Stimulated activated CD8-positive, alpha-beta memory T cell treated with anti-CD3 and anti-CD28 coated beads, Interleukin-4, amount 100 ng/mL, for 24 hours (primary cell): Measurements from ENCODE around the gene LYPLAL1.
"Not testable (repeated sequence)": the region's sequence is repeated elsewhere in the genome, so short reads cannot be mapped to it uniquely, and the experiment has no call there.

Source experiments
- DNase-seq: peaks from one replicate; pipeline ENCODE4 v3.0.0-alpha.2; 2020; ENCODE audit warnings: low read depth

LYPLAL1 gene

GRCh38 chr1:219163401-219163954, 10.2 kb upstream of the LYPLAL1 start:
- no peak for DNase-seq

GRCh38 chr1:219171192-219171935, 2.3 kb upstream of the LYPLAL1 start:
- no peak for DNase-seq

DNA sequence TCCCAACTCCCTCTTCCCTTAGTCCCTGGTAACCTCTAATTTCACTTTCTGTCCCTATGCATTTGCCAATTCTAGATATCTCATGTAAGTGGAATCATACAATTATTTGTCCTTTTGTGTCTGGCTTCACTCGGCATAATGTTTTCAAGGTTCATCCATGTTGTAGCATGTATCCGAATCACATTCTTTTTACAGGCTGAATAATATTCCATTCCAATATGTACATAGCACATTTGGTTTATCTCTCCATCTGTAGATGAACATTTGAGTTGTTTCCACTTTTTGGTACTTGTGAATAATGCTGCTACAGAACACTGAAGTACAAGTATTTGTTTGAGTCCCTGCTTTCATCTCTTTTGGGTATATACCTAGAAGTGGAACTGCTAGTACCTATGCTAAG, 857 bp upstream of the LYPLAL1 start:
- DNase-seq = no peak

DNA sequence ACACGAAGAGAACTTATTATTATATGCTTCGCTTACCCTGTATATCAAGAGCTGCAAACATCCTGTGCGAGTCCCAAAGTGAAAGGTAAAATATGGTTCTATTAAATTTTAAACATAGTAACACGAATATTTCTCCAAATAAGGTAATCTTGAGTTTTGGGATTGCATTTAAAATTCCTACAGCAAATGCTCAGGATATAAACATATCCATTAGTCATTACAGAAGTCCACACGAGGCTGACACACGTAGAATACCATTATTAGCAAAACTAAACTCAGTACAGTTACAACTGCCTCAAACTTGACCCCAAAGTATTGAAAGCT, 282 bp upstream of the LYPLAL1 start:
- no peak for DNase-seq

DNA sequence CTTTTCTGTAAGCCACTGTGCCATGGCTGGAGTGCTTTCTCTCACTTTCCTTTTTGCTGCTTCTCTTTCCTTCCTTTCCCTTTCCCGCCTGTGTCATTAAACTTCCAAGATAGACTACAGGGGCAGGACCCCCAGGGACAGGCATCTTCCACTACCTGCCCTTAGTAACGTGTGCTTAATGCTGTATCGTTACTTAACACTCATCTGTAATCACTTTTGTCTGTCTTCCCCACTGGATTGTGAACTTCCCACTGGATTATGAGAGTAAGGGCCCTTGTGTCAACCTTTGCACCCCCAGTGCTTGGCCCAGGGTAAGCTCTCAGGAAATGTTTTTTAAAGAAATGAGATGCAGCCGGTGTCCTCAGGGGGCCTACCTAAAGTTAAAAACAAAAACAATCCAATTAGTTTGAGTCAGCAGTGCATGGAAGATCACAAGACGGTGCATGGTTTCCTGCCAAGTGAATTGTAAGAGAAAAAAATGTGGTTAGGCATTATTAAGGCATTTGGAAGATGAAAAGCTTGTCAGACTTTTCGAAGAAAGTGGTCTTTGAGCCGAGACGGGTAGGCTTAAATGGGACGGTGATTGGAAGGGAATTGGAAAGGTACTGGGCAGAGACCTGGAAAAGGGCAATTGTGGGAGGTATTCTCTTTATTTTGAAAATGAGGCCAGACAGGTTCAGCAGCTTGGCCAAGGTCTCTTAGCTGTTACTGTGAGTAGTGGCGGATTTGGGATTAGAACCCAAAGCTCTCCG, 958 bp downstream of the LYPLAL1 start:
- DNase-seq = no peak

- DNase-seq = no peak
Measured at GRCh38 chr1:219175212-219175564, 1.5 kb downstream of the LYPLAL1 start.

DNA sequence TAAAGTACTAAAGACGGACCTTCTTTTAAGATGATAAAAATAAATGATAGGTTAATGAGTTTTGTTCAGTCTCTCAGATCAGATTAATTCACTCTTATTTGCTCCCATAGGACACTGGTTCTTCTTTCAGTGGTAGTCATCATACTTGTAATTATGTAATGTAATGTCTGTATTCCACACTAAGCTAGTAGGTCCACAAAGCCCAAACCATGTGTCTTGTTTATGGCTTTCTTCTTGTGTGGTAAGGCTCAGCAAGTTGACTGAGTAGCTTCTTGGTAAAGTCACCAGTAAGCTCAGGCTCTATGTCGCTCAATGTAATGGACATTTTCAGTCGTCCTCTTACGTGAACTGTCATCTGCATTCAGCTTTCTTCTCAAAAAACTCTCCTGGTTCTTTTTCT, 2.5 kb downstream of the LYPLAL1 start:
- no peak for DNase-seq

GRCh38 chr1:219177363-219177762, 3.7 kb downstream of the LYPLAL1 start:
- DNase-seq = no peak

- DNase-seq = no peak
Measured at GRCh38 chr1:219177940-219178339, 4.3 kb downstream of the LYPLAL1 start.

GRCh38 chr1:219179293-219179692, 5.6 kb downstream of the LYPLAL1 start:
- DNase-seq = no peak

DNA sequence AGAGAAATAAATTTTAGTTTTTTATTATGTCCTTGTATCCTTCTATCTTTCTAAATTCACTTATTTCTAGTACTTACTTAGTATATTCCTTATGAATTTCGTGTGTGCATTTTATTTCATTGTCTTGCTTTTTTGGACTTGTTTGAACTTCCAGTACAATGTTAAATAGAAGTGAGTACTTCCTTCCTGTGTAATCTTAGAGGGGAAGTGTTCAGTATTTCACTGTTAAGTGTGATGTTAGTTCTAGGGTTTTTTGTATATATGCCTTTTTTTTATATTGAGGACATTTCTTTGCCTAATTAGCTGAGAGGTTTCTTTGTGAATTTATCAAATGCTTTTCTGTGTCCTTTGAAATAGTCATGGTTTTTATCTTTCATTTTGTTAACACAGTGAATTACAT, 10.7 kb downstream of the LYPLAL1 start:
- no peak for DNase-seq

DNA sequence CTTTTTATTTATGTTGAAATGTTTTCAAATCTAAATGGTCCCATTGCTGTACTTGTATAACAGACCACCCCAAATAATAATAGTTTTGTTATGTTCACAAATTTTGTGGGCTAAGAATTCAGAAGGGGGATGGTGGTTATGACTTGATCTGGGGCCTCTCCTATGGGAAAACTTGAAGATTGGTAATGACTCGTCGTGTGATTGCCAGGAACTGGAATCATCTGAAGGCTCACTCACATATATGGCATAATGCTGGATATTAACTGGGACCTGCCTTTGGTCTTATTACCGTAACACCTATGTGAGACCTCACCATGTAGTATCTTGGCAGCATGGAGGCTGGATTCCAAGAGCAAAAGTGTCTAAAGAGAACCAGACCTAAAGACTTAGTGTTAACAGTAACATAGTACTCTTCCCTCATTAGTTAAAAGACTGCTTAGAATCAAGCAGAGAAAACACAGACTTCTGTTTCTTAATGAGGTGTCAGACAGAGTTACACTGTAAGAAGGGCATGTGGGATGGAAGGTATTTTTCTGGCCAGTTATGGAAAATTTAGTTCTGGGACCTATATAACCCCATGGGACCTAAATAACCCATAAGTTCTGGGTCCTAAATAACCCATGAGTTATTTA, 11.9 kb downstream of the LYPLAL1 start:
- no peak for DNase-seq

- no peak for DNase-seq
Measured at GRCh38 chr1:219188331-219188803, 14.7 kb downstream of the LYPLAL1 start.

GRCh38 chr1:219189021-219189824, 15.5 kb downstream of the LYPLAL1 start:
- DNase-seq = no peak

- no peak for DNase-seq
Measured at GRCh38 chr1:219189952-219190351, 16.3 kb downstream of the LYPLAL1 start.

GRCh38 chr1:219190605-219191004, 16.9 kb downstream of the LYPLAL1 start:
- no peak for DNase-seq

DNA sequence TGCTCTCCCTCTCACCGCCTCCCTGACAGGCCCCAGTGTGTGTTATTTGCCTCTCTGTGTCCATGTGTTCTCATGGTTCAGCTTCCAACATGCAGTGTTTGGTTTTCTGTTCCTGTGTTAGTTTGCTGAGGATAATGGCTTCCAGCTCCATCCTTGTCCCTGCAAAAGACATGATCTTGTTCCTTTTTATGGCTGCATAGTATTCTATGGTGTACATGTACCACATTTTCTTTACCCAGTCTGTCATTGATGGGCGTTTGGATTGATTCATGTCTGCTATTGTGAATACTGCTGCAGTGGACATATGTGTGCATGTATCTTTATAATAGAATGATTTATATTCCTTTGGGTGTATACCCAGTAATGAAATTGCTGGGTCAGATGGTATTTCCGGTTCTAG, 22.2 kb downstream of the LYPLAL1 start:
- not testable (repeated sequence) for DNase-seq

DNA sequence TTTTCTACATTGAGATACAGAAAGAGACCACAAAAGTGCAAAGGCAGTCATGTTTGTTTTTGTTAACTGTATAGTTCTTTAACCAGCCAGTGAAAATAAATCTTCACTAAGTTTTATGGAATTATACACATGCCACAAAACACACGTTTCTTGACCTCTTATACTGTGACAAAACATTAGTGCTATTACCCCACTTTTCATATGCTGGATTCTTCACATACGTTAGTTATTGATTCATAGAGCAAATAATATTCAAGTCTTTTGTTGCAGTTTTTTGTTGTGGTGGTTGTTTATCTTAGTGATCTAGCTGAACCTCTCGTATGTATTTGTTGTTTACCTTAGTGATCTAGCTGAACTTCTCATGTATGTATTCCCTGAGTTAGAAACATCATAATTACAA, 28.0 kb downstream of the LYPLAL1 start:
- DNase-seq = no peak

GRCh38 chr1:219202567-219202966, 28.9 kb downstream of the LYPLAL1 start:
- no peak for DNase-seq

GRCh38 chr1:219206350-219206749, 32.7 kb downstream of the LYPLAL1 start:
- DNase-seq = no peak

DNA sequence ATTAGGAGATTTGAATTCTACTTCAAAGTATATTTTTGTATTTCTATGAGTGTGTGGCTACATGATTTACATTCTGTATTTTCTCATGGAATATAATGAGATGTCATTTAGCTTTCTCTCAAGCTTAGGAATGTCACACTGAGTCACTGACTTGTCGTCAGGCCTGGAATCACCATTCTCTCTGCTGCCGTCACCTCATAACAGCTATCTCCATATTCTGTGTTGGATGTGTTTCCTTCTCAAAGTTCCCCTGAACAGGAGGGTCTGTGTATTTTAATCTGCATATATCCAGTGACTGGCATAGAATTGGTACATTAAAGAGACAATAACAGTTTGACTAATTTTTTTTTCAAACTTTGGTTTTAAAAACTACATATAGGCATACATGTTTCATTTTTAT, 35.9 kb downstream of the LYPLAL1 start:
- no peak for DNase-seq

DNA sequence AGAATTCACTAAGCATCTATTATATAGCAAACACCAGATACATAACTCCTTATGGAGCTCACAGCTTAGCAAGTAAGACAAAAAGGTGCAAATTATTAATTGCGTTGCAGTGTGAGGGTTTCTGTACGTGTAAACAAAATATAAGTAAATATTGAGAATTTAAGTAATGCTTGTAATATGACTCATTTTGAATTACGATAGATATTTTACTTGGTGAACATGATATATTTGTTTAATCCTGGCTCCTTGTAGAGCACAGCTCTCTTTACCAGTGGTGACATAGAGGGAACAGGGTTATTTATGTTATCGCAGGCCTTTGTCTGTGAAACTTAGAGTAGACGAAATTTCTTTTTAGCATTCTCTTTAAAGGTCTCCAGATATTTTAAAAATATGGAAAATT, 36.4 kb downstream of the LYPLAL1 start:
- DNase-seq = no peak
